ENCODE measurements around the gene JOSD1.
A peak's percentile ranks its signal among the peaks of the same experiment; 100 is the strongest.

JOSD1 gene

DNA sequence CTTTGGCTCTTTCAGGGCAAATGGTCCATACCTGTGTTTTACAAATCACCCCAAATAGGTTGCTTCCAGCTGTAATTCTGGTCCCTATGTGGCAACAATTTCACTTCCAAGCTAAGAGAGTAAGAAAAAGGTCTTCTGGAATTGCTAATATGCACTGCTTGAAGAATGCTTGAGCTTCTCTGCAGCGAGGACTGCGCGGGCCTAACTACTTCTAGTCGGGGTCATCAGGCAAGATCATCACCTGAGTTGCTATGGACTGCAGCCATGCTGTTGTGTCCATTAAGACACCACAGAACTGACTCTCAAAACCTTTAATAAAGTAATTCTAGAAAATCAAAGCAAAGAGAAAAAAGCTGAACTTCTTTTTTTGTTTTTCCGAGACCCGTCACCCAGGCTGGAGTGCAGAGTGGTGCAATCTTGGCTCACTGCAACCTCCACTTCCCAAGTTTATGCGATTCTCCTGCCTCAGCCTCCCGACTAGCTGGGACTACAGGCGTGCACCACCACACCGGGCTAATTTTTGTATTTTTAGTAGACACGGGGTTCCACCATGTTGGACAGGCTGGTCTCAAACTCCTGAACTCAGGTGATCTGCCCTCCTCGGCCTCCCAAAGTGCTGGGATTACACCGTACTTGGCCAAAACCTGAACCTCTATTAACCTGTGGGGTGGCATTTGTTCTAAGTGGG lies 2.2 kb downstream of the JOSD1 start:
- Histone ChIP-seq H3K36me3 (ENCODE audit: control insufficient read depth, insufficient read depth, low read length, severe bottlenecking) (no peaks in the 10 kb centered on the region), H3K4me3 (ENCODE audit: low read length) (peak overlapping the region; percentile 93)

DNA sequence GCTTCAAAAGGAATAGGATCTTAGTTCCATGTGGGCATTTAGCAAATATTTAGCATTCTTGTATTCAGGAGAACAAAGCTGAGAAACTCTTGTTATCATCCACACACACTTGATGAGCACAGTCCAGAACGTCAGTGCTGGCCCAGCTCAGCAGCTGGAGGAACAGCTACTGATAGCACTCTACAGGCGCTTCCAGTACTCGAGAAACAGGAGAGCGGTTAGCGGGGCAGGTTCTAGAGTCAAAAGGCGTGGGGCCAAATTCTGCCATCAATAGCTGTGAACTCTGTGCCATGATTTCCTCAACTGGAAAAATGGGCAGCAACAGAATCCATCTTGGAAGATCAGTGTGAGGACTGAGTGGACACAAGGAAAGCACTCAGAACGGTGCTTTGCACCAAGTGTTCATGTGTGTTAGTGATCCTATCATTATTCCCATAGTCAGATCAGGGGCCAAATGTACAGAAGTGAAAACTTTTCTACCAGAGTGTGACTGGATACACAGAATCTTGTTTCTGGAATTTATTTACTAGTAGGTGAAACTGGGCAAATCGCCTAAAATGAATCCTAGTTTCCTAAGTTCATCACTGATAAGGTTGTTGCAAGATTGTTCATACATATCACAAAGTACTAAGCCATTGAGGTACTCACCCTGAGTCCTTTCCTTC lies 3.2 kb downstream of the JOSD1 start:
- Histone ChIP-seq H3K4me1 (ENCODE audit: control insufficient read depth, insufficient read depth, low read length) (peaks cover 43% of the 10 kb centered on the region), H3K4me3 (ENCODE audit: low read length) (peak overlapping the region; percentile 93), H3K9me3 (ENCODE audit: control insufficient read depth, low read length) (no peaks in the 10 kb centered on the region), H3K27me3 (replicated peaks; ENCODE audit: control insufficient read depth, insufficient read depth, low read length) (no peaks in the 10 kb centered on the region), H3K36me3 (ENCODE audit: control insufficient read depth, insufficient read depth, low read length, severe bottlenecking) (no peaks in the 10 kb centered on the region), H3K9ac (ENCODE audit: low read length) (no peak overlapping the region)
- peak; percentile 37 for DNase-seq (ENCODE audit: low read depth)

More for the DNA sequence above, 2.2 kb downstream of the JOSD1 start:
- Histone ChIP-seq H3K9ac (ENCODE audit: low read length) (no peak overlapping the region), H3K27me3 (replicated peaks; ENCODE audit: control insufficient read depth, insufficient read depth, low read length) (no peaks in the 10 kb centered on the region), H3K9me3 (ENCODE audit: control insufficient read depth, low read length) (no peaks in the 10 kb centered on the region), H3K4me1 (ENCODE audit: control insufficient read depth, insufficient read depth, low read length) (peaks cover 43% of the 10 kb centered on the region)
- no peak for DNase-seq (ENCODE audit: low read depth)

DNA sequence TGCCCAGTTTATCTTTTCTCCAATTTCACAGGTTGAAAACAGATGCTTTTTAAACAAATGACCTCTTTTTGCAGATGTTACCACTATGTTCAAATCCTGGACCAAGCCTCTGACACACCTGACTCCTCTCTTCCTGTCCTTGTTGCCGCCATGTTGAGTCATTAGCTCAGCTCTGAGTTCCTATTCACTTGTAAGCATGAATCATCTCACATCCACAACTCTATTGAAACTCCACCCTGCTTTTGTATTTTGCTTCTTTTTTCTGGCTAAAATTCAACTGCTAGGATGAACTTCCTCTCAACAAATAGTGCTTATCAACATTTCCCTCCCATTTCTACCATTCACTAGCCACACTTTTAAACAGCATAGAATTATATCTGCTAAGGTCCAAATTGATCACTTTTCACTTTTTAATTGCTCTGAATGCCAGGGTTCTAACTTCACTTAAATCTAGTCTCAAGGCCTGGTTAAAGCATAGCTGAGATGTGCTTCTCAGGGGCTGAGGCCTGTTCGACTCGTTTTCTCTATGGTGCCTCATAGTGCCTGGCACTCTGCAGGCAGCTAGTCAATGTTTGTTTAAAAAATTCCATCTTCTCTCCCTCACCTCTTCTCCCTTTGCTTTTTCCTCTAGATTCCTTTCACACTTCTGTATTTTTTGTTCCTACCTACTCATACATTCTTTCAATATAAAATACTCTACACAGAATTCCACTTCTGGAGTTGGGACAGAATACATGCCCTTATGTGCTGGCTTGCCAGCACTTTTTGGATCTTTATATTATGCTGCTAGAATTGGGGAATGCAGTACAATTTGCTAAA lies 3.9 kb downstream of the JOSD1 start:
- Histone ChIP-seq H3K36me3 (ENCODE audit: control insufficient read depth, insufficient read depth, low read length, severe bottlenecking) (no peaks in the 10 kb centered on the region), H3K4me1 (ENCODE audit: control insufficient read depth, insufficient read depth, low read length) (peaks cover 43% of the 10 kb centered on the region), H3K9ac (ENCODE audit: low read length) (no peak overlapping the region), H3K4me3 (ENCODE audit: low read length) (peak overlapping the region; percentile 93), H3K27me3 (replicated peaks; ENCODE audit: control insufficient read depth, insufficient read depth, low read length) (no peaks in the 10 kb centered on the region), H3K9me3 (ENCODE audit: control insufficient read depth, low read length) (no peaks in the 10 kb centered on the region)
- peak; percentile 76 for DNase-seq (ENCODE audit: low read depth)

DNA sequence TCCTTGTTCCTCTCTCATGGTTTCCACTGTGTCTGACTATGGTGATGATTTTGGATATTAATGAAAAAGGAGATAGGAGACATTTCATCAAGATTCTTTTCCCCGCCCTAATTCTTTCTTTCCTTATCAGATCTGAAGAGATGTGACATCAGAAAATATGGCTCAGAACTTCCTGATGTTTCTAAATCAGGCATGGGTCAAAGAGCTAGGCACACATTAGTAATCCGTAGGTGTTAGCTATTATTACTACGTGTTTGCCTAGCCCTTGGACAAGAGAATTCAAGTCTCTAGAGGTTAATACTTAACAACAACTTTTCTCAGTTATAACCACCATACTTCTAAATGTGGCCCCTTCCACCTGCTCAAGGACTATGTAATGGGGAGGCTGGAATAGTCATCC lies 5.8 kb downstream of the JOSD1 start:
- H3K27me3 ChIP-seq (replicated peaks; ENCODE audit: control insufficient read depth, insufficient read depth, low read length), result no peaks in the 10 kb centered on the region
- peaks cover 38% of the 10 kb centered on the region for H3K4me1 ChIP-seq (ENCODE audit: control insufficient read depth, insufficient read depth, low read length)
- no peaks in the 10 kb centered on the region for H3K9me3 ChIP-seq (ENCODE audit: control insufficient read depth, low read length)
- H3K36me3 ChIP-seq (ENCODE audit: control insufficient read depth, insufficient read depth, low read length, severe bottlenecking), result no peaks in the 10 kb centered on the region
- no peak overlapping the region for H3K4me3 ChIP-seq (ENCODE audit: low read length)
- H3K9ac ChIP-seq (ENCODE audit: low read length), result no peak overlapping the region
- DNase-seq (ENCODE audit: low read depth), result no peak

DNA sequence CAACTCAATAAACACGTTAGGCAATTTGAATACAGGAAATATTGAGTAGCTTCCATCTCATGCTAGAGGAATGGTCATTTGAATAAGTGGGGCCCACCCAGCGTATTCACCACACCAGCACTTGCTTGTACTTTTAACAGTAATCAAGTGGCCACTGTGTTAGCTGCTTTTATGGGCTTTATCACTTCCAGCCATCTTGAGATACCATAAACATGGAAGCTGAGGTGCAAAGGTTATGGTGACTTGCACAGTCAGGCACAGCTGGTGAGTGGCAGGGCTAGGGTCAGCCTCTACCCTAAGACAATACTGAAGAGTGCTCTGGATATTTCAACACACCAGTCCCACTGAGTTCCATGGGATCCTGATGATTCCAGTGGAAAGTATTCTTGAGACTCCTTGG lies 6.7 kb downstream of the JOSD1 start:
- H3K9ac ChIP-seq (ENCODE audit: low read length), result no peak overlapping the region
- no peaks in the 10 kb centered on the region for H3K27me3 ChIP-seq (replicated peaks; ENCODE audit: control insufficient read depth, insufficient read depth, low read length)
- peaks cover 4% of the 10 kb centered on the region for H3K36me3 ChIP-seq (ENCODE audit: control insufficient read depth, insufficient read depth, low read length, severe bottlenecking)

DNA sequence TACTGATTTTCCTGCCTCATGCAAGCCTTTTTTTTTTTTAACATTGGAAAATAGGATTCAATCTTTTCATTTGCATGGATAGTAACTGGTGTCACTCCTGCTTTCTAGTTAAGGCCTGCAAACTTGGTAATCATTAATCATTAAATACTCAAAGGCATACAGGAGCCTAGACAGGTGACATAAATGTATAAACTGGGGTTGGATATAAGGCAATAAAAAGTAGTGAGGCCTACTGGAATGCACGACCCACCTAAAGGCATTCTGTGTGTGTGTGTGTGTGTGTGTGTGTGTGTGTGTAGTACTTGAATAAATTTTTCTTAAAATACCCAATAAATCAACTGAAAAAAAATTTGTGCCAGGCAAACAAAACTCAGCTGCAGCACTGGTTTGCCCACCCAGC lies 11.1 kb downstream of the JOSD1 start:
- Histone ChIP-seq H3K36me3 (ENCODE audit: control insufficient read depth, insufficient read depth, low read length, severe bottlenecking) (peaks cover 44% of the 10 kb centered on the region), H3K27me3 (replicated peaks; ENCODE audit: control insufficient read depth, insufficient read depth, low read length) (no peaks in the 10 kb centered on the region)

More for the DNA sequence above, 6.7 kb downstream of the JOSD1 start:
- Histone ChIP-seq H3K4me3 (ENCODE audit: low read length) (no peak overlapping the region), H3K9me3 (ENCODE audit: control insufficient read depth, low read length) (no peaks in the 10 kb centered on the region), H3K4me1 (ENCODE audit: control insufficient read depth, insufficient read depth, low read length) (peaks cover 29% of the 10 kb centered on the region)
- DNase-seq (ENCODE audit: low read depth), result no peak

DNA sequence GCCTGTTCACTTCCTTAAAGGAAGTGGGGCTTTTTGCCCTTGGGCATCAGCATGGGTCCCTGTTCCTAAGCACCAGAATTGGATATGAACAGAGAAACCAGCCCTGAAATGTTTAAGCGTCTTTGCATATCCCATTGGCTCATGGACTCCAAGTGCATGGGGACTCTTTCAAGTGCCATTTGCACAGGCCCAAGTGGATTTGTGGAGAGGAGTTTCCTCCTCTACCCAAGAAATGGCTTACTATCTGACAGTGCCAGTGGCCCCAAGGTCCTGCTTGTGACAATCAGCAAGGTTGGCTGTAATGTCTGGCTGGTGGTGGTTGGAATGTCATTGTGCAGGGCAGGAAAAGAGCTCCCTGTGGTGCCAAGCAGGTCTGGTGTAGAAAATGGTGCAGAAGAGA lies 15.0 kb downstream of the JOSD1 start:
- H3K4me3 ChIP-seq (ENCODE audit: low read length), result no peak overlapping the region
- peaks cover 60% of the 10 kb centered on the region for H3K36me3 ChIP-seq (ENCODE audit: control insufficient read depth, insufficient read depth, low read length, severe bottlenecking)
- no peak for DNase-seq (ENCODE audit: low read depth)

More for the DNA sequence above, 11.1 kb downstream of the JOSD1 start:
- Histone ChIP-seq H3K9ac (ENCODE audit: low read length) (no peak overlapping the region), H3K4me3 (ENCODE audit: low read length) (no peak overlapping the region), H3K4me1 (ENCODE audit: control insufficient read depth, insufficient read depth, low read length) (no peaks in the 10 kb centered on the region), H3K9me3 (ENCODE audit: control insufficient read depth, low read length) (no peaks in the 10 kb centered on the region)
- DNase-seq (ENCODE audit: low read depth), result no peak

DNA sequence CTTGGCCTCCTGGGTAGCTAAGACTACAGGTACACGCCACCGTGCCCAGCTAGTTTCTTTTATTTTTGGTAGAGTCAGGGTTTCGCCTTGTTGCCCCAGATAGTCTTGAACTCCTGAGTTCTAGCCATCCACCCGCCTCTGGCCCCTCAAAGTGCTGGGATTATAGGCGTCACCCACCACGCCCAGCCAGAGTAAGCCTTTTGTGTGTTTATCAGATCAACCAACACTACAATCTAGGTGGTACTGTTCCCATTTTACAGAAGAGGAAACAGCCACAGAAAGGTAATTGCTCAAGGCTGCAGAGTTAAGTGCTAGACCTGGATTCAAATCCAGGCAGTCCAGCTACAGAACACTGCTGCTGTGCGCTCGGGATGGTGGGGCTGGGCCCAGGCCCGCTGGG lies 15.8 kb downstream of the JOSD1 start:
- no peaks in the 10 kb centered on the region for H3K27me3 ChIP-seq (replicated peaks; ENCODE audit: control insufficient read depth, insufficient read depth, low read length)
- no peaks in the 10 kb centered on the region for H3K9me3 ChIP-seq (ENCODE audit: control insufficient read depth, low read length)
- H3K9ac ChIP-seq (ENCODE audit: low read length), result no peak overlapping the region
- no peak overlapping the region for H3K4me3 ChIP-seq (ENCODE audit: low read length)
- H3K4me1 ChIP-seq (ENCODE audit: control insufficient read depth, insufficient read depth, low read length), result peaks cover 5% of the 10 kb centered on the region
- no peak for DNase-seq (ENCODE audit: low read depth)
- peaks cover 60% of the 10 kb centered on the region for H3K36me3 ChIP-seq (ENCODE audit: control insufficient read depth, insufficient read depth, low read length, severe bottlenecking)

More for the DNA sequence above, 15.0 kb downstream of the JOSD1 start:
- Histone ChIP-seq H3K9me3 (ENCODE audit: control insufficient read depth, low read length) (no peaks in the 10 kb centered on the region), H3K27me3 (replicated peaks; ENCODE audit: control insufficient read depth, insufficient read depth, low read length) (no peaks in the 10 kb centered on the region), H3K9ac (ENCODE audit: low read length) (no peak overlapping the region), H3K4me1 (ENCODE audit: control insufficient read depth, insufficient read depth, low read length) (peaks cover 5% of the 10 kb centered on the region)

DNA sequence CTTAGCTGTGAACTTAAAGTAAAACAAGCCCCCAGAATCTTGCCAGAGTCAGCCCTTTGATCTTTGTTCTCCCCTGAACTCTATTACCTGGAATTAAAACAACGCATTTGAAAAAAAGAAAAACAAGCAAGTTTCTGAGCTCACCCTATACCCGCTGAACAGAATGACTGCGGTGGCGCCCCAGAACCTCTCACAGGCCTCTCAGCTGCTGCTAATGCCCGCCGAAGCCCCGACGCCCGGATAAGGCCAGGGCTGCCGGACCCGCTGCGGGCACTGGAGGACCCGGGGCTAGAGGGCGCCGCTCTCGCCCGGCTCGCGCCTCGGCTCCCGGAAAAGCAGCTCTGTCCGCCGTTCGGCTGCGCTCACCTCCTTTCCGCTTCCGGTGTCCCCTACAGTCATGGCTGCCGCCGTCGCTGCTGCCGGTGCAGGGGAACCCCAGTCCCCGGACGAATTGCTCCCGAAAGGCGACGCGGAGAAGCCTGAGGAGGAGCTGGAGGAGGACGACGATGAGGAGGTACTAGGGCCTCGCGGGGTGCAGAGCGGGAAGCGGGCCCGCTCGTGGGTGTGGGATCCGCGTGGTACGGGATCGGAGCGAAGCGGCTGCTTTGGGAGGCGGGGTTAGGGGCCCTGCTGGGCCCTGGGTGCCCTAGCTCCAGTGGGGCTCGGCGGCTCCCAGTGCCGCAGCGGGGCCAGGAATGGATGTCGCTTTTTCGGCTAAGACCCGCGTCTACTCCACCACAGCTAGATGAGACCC lies 19.0 kb downstream of the JOSD1 start, which contains the start of gene TOMM22:
TOMM22 (plus strand) TSS at position 376 of the 754 bp plus-strand sequence; CDS start at position 398, 22 bp downstream.
- Histone ChIP-seq H3K36me3 (ENCODE audit: control insufficient read depth, insufficient read depth, low read length, severe bottlenecking) (peaks cover 36% of the 10 kb centered on the region), H3K4me1 (ENCODE audit: control insufficient read depth, insufficient read depth, low read length) (peaks cover 9% of the 10 kb centered on the region), H3K27me3 (replicated peaks; ENCODE audit: control insufficient read depth, insufficient read depth, low read length) (no peaks in the 10 kb centered on the region), H3K9ac (ENCODE audit: low read length) (peak within 1 kb of the TSS; percentile 97), H3K4me3 (ENCODE audit: low read length) (peak within 1 kb of the TSS; percentile 89), H3K9me3 (ENCODE audit: control insufficient read depth, low read length) (no peaks in the 10 kb centered on the region)
- DNase-seq (ENCODE audit: low read depth), result peak; percentile 96

DNA sequence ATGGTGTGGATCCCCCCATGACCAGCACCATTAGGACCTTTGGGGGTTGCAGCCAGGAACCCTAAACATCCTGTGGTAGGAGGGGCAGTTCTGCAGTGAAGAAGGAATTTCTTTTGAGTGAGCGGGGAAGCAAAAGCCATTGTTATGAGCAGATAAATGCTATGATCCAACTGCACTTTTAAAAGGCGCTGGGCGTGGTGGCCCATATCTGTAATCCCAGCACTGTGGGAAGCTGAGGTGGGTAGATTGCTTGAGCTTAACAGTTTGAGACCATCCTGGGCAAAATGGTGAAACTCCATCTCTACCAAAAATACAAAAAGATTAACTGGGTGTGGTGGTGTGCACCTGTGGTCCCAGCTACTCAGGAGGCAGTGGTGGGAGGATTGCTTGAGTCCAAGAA lies 24.9 kb downstream of the JOSD1 start:
- H3K36me3 ChIP-seq (ENCODE audit: control insufficient read depth, insufficient read depth, low read length, severe bottlenecking), result peaks cover 20% of the 10 kb centered on the region
- H3K27me3 ChIP-seq (replicated peaks; ENCODE audit: control insufficient read depth, insufficient read depth, low read length), result no peaks in the 10 kb centered on the region
- no peak overlapping the region for H3K4me3 ChIP-seq (ENCODE audit: low read length)
- H3K9ac ChIP-seq (ENCODE audit: low read length), result no peak overlapping the region
- no peaks in the 10 kb centered on the region for H3K9me3 ChIP-seq (ENCODE audit: control insufficient read depth, low read length)
- H3K4me1 ChIP-seq (ENCODE audit: control insufficient read depth, insufficient read depth, low read length), result peaks cover 4% of the 10 kb centered on the region
- no peak for DNase-seq (ENCODE audit: low read depth)

Data from adipocyte (in vitro differentiated cells).